Stimulated activated CD4-positive, alpha-beta T cell treated with anti-CD3 and anti-CD28 coated beads, TNF-alpha, amount 100 ng/mL, for 24 hours (primary cell): ENCODE measurements around the gene CLCC1.

ENCODE experiments used
- DNase-seq, 3 experiments: peaks; one replicate each; pipeline ENCODE4 v3.0.0-alpha.2; 2020; ENCODE audit warnings: low read depth in 3 of 3

The CLCC1 gene

GRCh38 chr1:108916788-108917187 is 46.5 kb downstream of the CLCC1 start:
- DNase-seq: no peak
